CD1c-positive myeloid dendritic cell (primary cell): ENCODE data around the gene PAK3.

Experiments
- DNase-seq: peaks from one replicate; pipeline ENCODE4 v3.0.0-alpha.2; 2016; ENCODE audit errors: extremely low spot score

Gene PAK3

DNA sequence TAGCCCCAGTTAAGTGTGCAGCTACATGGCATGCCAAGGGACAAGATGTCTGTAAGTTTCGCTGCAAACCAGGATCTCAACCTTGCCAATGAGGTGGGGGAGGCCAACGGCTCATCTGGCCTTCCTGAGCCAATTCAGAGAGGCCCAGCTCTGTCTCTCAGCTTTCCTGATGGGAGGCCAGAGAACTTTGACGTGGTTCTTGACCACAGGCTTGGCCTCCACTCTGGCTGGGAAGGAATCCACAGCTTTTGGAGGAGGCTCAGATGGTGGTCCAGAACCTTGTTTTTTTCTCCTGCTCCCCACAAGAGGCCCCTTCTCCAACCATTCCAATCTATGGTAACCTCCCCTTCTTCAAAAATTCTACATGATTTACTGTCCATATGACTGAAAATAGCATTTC, 164.5 kb downstream of the PAK3 start:
- DNase-seq = no peak

DNA sequence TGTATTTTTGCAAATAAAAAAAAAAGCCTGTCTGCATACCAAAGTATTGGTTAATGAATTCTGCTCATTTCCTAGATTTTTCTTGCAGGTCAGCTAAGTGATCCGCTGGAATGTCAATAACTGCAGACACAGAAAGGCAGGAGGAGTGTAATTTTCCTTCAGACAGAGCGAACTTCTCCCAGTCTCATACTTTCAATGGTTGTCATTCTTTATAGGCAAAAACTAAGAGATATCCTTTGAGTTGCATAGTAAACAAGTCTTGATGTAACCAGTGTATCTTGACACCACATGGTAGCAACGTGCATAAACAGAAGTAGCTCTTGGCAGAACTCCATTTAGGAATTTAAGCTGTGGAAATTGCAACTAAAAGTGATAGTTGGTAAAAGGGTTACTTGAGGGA, 166.1 kb downstream of the PAK3 start:
- DNase-seq = no peak

DNA sequence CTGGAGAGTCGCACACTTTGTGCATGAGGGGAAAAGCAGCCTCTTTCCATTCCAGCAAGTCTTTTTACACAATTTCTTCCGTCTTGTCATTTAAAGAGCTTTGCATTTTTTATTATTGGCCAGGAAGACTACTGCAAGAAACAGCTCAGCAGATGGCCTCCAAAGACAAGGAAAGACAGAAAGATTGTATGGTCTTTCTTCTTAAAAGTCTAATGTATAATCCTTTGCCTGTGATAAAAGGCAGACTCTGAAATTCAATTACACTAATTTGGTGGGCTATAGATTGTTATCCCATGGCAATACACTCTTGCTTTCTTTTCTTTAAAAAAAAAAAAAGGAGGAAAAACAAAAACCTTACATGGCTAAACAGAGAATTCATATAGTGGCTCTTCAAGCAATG, 168.4 kb downstream of the PAK3 start:
- DNase-seq = no peak

DNA sequence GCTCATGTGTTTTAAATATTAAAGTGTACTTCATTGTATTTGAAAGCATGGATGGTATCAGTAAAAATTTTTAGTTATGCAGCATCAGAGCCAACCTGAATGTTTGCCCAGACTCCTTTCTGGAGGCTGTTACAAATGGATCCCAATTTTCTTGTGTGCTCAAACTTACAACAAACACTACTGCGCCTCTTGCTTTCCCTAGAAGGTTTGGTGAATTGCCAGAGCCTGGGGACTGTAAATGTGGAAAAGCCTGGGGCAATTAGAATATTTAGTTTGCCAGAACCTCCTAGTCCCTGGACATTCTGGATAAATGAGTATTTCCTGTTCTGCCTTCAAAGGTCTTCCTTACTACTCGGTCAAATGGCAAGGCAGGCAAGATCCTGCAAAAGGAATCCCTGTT, 169.5 kb downstream of the PAK3 start:
- DNase-seq = no peak

DNA sequence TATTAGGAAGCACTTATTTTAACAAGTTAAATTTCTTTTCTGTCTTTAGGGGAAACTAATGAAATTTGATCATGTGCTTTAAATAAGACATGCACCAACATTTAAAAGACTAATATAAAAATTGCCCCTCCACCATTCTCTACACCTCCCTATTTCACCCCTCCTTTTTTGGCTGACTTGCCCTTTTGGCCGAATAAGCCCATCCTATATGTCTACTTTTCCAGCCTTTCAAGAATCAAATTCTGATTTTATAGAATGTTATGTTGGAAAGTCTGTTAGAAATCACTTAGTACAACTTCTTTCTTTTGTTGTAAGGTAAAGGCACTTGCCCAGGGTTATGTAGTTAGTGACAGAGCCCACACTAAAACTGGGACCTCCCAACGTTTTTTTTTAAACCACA, 172.5 kb downstream of the PAK3 start:
- DNase-seq = no peak

DNA sequence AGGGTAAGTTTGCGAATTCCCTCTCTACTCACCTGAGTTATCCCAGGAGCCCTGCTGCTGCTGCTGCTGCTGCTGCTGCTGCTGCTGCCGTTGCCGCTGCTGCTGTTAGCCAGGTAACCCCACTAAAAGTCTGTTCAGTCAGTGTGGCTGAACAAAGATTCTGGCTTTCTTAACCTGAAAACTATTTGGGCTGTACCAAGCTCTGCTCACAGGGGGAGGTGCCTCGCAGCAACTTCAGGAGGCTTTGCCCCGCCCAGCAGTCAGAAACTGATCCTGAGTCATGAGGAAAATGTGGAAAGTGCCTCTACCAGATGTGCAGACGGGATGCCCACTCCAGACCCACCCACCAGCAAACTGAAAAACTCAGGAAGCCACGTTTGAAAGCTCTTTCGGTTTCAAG, 174.3 kb downstream of the PAK3 start, which contains the start of gene CAPN6:
CAPN6 (minus strand) TSS at position 145 of the 400 bp plus-strand sequence. CDS start 6,547 bp downstream, outside the sequence.
- DNase-seq = no peak
